ENCODE results near the gene CDK5RAP2.

CDK5RAP2 gene

DNA sequence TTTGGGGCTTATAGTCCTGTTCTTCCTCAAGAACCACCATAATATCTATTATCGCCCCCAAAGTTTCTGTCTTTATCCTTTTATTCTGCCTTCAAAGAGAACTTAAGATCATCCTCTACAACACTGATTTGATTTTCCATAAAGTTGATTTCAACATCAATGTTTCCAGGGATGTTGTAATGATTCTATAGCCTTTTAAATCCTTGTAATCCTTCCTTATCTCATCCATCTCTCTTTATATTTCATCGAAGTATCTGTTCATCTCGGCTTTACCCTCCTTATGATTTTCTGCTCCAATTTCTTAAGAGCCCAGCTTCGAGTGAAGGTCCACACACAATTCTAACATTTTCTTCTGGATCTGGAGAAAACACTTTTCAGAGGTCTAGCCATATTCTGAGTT is 218.4 kb downstream of the CDK5RAP2 start:
- CTCF ChIA-PET: no interaction called here
- TF ChIP-seq, protein P1, sequence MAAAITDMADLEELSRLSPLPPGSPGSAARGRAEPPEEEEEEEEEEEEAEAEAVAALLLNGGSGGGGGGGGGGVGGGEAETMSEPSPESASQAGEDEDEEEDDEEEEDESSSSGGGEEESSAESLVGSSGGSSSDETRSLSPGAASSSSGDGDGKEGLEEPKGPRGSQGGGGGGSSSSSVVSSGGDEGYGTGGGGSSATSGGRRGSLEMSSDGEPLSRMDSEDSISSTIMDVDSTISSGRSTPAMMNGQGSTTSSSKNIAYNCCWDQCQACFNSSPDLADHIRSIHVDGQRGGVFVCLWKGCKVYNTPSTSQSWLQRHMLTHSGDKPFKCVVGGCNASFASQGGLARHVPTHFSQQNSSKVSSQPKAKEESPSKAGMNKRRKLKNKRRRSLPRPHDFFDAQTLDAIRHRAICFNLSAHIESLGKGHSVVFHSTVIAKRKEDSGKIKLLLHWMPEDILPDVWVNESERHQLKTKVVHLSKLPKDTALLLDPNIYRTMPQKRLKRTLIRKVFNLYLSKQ (tag by site-specific recombination; IDR thresholded peaks at IDR 0.05; ENCODE audit: borderline replicate concordance): no peak
- TF ChIP-seq ZNF701 (tag by site-specific recombination; IDR thresholded peaks at IDR 0.05): no peak
- H3K4me1 ChIP-seq (ENCODE audit: control insufficient read depth, insufficient read depth, low read length): no peaks in the 10 kb centered on the region
- no peaks in the 10 kb centered on the region for H3K9me3 ChIP-seq (ENCODE audit: control insufficient read depth, insufficient read depth, low read depth, low read length)
- POLR2A ChIA-PET: no interaction called here
- H3K27ac ChIP-seq (ENCODE audit: extremely low read depth, low read depth, low read length): no peak overlapping the region
- H3K4me3 ChIP-seq (ENCODE audit: low read depth, low read length): no peak overlapping the region
- H3K36me3 ChIP-seq (ENCODE audit: control insufficient read depth in 2 of 2, insufficient read depth in 1 of 2, low read length in 2 of 2): no peaks in the 10 kb centered on the region

GRCh38 chr9:120360510-120360909 is 219.5 kb downstream of the CDK5RAP2 start:
- no peak for TF ChIP-seq OSR2 (tag by site-specific recombination; IDR thresholded peaks at IDR 0.05)
- TF ChIP-seq KLF8 (tag by site-specific recombination; IDR thresholded peaks at IDR 0.05): no peak
- TF ChIP-seq ZNF366 (tag by site-specific recombination; conservative IDR thresholded peaks at IDR 0.05): no peak
- no peak for TF ChIP-seq ZNF169 (tag by site-specific recombination; IDR thresholded peaks at IDR 0.05)
- no peak for TF ChIP-seq ZNF426 (tag by site-specific recombination; IDR thresholded peaks at IDR 0.05)
- TF ChIP-seq MEIS1 (CRISPR knock-in tag; IDR thresholded peaks at IDR 0.05; ENCODE audit: borderline replicate concordance): no peak
- TF ChIP-seq ZNF747 (tag by site-specific recombination; IDR thresholded peaks at IDR 0.05): no peak
- TF ChIP-seq ZNF416 (tag by site-specific recombination; IDR thresholded peaks at IDR 0.05): no peak
- no peak for TF ChIP-seq ZNF654 (tag by site-specific recombination; IDR thresholded peaks at IDR 0.05; ENCODE audit: low read depth)
- TF ChIP-seq, protein P2, sequence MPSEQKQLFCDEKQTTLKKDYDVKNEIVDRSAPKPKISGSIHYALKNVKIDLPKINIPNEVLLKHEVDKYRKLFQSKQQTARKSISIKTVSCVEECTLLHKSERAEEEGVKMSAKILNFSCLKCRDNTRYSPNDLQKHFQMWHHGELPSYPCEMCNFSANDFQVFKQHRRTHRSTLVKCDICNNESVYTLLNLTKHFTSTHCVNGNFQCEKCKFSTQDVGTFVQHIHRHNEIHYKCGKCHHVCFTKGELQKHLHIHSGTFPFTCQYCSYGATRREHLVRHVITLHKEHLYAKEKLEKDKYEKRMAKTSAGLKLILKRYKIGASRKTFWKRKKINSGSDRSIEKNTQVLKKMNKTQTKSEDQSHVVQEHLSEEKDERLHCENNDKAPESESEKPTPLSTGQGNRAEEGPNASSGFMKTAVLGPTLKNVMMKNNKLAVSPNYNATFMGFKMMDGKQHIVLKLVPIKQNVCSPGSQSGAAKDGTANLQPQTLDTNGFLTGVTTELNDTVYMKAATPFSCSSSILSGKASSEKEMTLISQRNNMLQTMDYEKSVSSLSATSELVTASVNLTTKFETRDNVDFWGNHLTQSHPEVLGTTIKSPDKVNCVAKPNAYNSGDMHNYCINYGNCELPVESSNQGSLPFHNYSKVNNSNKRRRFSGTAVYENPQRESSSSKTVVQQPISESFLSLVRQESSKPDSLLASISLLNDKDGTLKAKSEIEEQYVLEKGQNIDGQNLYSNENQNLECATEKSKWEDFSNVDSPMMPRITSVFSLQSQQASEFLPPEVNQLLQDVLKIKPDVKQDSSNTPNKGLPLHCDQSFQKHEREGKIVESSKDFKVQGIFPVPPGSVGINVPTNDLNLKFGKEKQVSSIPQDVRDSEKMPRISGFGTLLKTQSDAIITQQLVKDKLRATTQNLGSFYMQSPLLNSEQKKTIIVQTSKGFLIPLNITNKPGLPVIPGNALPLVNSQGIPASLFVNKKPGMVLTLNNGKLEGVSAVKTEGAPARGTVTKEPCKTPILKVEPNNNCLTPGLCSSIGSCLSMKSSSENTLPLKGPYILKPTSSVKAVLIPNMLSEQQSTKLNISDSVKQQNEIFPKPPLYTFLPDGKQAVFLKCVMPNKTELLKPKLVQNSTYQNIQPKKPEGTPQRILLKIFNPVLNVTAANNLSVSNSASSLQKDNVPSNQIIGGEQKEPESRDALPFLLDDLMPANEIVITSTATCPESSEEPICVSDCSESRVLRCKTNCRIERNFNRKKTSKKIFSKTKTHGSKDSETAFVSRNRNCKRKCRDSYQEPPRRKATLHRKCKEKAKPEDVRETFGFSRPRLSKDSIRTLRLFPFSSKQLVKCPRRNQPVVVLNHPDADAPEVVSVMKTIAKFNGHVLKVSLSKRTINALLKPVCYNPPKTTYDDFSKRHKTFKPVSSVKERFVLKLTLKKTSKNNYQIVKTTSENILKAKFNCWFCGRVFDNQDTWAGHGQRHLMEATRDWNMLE (tag by site-specific recombination; conservative IDR thresholded peaks at IDR 0.05; ENCODE audit: low read depth): no peak
- TF ChIP-seq ZNF157 (tag by site-specific recombination; IDR thresholded peaks at IDR 0.05): no peak
- no peak for TF ChIP-seq ZBTB21 (tag by site-specific recombination; IDR thresholded peaks at IDR 0.05)
- TF ChIP-seq, protein P1 (tag by site-specific recombination; IDR thresholded peaks at IDR 0.05; ENCODE audit: borderline replicate concordance): no peak
- TF ChIP-seq ZNF777 (tag by site-specific recombination; IDR thresholded peaks at IDR 0.05; ENCODE audit: borderline replicate concordance): no peak
- TF ChIP-seq ZNF423 (tag by site-specific recombination; IDR thresholded peaks at IDR 0.05): no peak
- Histone ChIP-seq H3K4me1 (ENCODE audit: control insufficient read depth, insufficient read depth, low read length) (no peaks in the 10 kb centered on the region), H3K36me3 (ENCODE audit: control insufficient read depth in 2 of 2, insufficient read depth in 1 of 2, low read length in 2 of 2) (no peaks in the 10 kb centered on the region), H3K9me3 (ENCODE audit: control insufficient read depth, insufficient read depth, low read depth, low read length) (no peaks in the 10 kb centered on the region), H3K27ac (ENCODE audit: extremely low read depth, low read depth, low read length) (no peak overlapping the region), H3K4me3 (ENCODE audit: low read depth, low read length) (no peak overlapping the region)
- ChIA-PET POLR2A (no interaction called here), CTCF (no interaction called here)
